MCF 10A (cell line): ENCODE measurements around the gene DPF1. TPM values are rescaled to one million over a fixed set of nuclear protein-coding genes. Genes with fewer than 3 reads are reported as not detected.

Experiments
- BruUV-seq: library from RNA; stranded (reverse); fragments of 400-500 nt; replicated peaks from 2 replicates; lab custom pipeline; 2021; lab: Mats Ljungman, UMichigan
- CTCF ChIA-PET: fragments of 300-600 bp; sonication (Branson Sonifier 250); formaldehyde crosslinking; extraction: SDS; loops from one replicate; lab custom pipeline; 2021; ENCODE audit warnings: antibody characterized with exemption, inconsistent platforms; lab: Yijun Ruan, JAX
- POLR2A ChIA-PET: fragments of 300-600, 350-650 bp; sonication (Branson Sonifier 250); formaldehyde crosslinking; extraction: SDS; loops from one replicate; lab custom pipeline; 2020; ENCODE audit warnings: antibody characterized with exemption, inconsistent platforms; lab: Yijun Ruan, JAX
- DNase-seq: peaks from one replicate; pipeline ENCODE4 v3.0.0-alpha.2; 2018; ENCODE audit not compliant: unreplicated experiment
- H3K27ac Mint-ChIP-seq: one replicate; pipeline ENCODE4 v1.8.0; 2022; ENCODE audit warnings: mild to moderate bottlenecking, low read depth, mixed read lengths; ENCODE audit not compliant: unreplicated experiment
- H3K27me3 Mint-ChIP-seq: one replicate; pipeline ENCODE4 v1.8.0; 2022; ENCODE audit warnings: mixed read lengths; ENCODE audit not compliant: insufficient read depth, unreplicated experiment
- H3K36me3 Mint-ChIP-seq: one replicate; pipeline ENCODE4 v1.8.0; 2022; ENCODE audit warnings: mild to moderate bottlenecking, moderate library complexity, mixed read lengths; ENCODE audit not compliant: insufficient read depth, unreplicated experiment
- H3K4me1 Mint-ChIP-seq: one replicate; pipeline ENCODE4 v1.8.0; 2022; ENCODE audit warnings: mixed read lengths; ENCODE audit not compliant: insufficient read depth, unreplicated experiment
- H3K4me3 Mint-ChIP-seq: one replicate; pipeline ENCODE4 v1.8.0; 2022; ENCODE audit warnings: mild to moderate bottlenecking, moderate library complexity, mixed read lengths; ENCODE audit not compliant: unreplicated experiment
- H3K9me3 Mint-ChIP-seq: one replicate; pipeline ENCODE4 v1.8.0; 2022; ENCODE audit warnings: mixed read lengths; ENCODE audit not compliant: unreplicated experiment
- CTCF ChIP-seq: fragments of 200-600 bp; IDR thresholded peaks from one replicate; pipeline ENCODE4 v1.8.0; 2022; ENCODE audit warnings: antibody characterized with exemption, mild to moderate bottlenecking; ENCODE audit not compliant: unreplicated experiment
- intact Hi-C: fragments of 100-400 bp; cut with micrococcal nuclease; formaldehyde crosslinking; loops from 2 replicates; pipeline ENCODE4 v1.14.1; 2022
- total RNA-seq: library from RNA; stranded (reverse); gene quantifications from 2 replicates; pipeline ENCODE4 v1.2.3, GENCODE V29; 2022

Gene DPF1
- total RNA-seq, 1 experiment from 2014 or later = 1.2 TPM

GRCh38 chr19:38265921-38266429 lies 42.0 kb upstream of the DPF1 start:
- peak overlapping the region; percentile 89 for H3K27ac Mint-ChIP-seq

GRCh38 chr19:38265213-38265861 lies 41.3 kb upstream of the DPF1 start:
- TF ChIP-seq CTCF = no peak
- Mint-ChIP-seq H3K4me1 (peaks cover 36% of the 10 kb centered on the region), H3K4me3 (peak overlapping the region; percentile 78), H3K27me3 (no peaks in the 10 kb centered on the region), H3K27ac (peak overlapping the region; percentile 89), H3K9me3 (no peaks in the 10 kb centered on the region), H3K36me3 (peaks cover 5% of the 10 kb centered on the region)
- POLR2A ChIA-PET = interaction anchor here (0.7 to 5.8 kb wide), 21 partner anchors 11 to 1274 kb away, joined by 3 to 82 read pairs (median 5); partner anchors contain the start of genes ACTN4, CATSPERG, KCNK6 and PSMD8
- CTCF ChIA-PET = interaction anchor here (0.6 to 2.3 kb wide), 11 partner anchors 17 to 372 kb away, joined by 3 to 28 read pairs (median 3); partner anchors contain the start of genes CATSPERG and SIPA1L3
- DNase-seq = peak; percentile 54
- intact Hi-C loops = no loop called here
- TSS peak; percentile 67 for BruUV-seq

More at GRCh38 chr19:38265921-38266429, 42.0 kb upstream of the DPF1 start:
- H3K27me3 Mint-ChIP-seq = no peaks in the 10 kb centered on the region
- CTCF ChIA-PET = interaction anchor here (0.6 to 2.4 kb wide), 13 partner anchors 11 to 373 kb away, joined by 3 to 28 read pairs (median 3); partner anchors contain the start of genes CATSPERG and SIPA1L3
- POLR2A ChIA-PET = interaction anchor here (0.9 to 5.8 kb wide), 20 partner anchors 10 to 1273 kb away, joined by 3 to 82 read pairs (median 6); partner anchors contain the start of genes ACTN4, CATSPERG, KCNK6 and PSMD8
- H3K9me3 Mint-ChIP-seq = no peaks in the 10 kb centered on the region
- DNase-seq = peak; percentile 76
- no TSS peak for BruUV-seq
- H3K36me3 Mint-ChIP-seq = peaks cover 12% of the 10 kb centered on the region
- intact Hi-C loops = no loop called here
- no peak for TF ChIP-seq CTCF
- H3K4me3 Mint-ChIP-seq = peak overlapping the region; percentile 78
- peaks cover 39% of the 10 kb centered on the region for H3K4me1 Mint-ChIP-seq

- Mint-ChIP-seq H3K9me3 (no peaks in the 10 kb centered on the region), H3K4me1 (peaks cover 33% of the 10 kb centered on the region), H3K27me3 (no peaks in the 10 kb centered on the region), H3K27ac (peak within 1 kb of the TSS; percentile 89), H3K4me3 (peak within 1 kb of the TSS; percentile 78), H3K36me3 (no peaks in the 10 kb centered on the region)
- ChIA-PET CTCF (interaction anchor here (0.6 to 2.3 kb wide), 13 partner anchors 12 to 371 kb away, joined by 3 to 28 read pairs (median 3); no protein-coding TSS in a partner anchor), POLR2A (interaction anchor here (0.7 to 5.8 kb wide), 21 partner anchors 11 to 1275 kb away, joined by 3 to 82 read pairs (median 4); partner anchors contain the start of genes CATSPERG, KCNK6 and PSMD8)
- no TSS peak for BruUV-seq
- DNase-seq = no peak
- TF ChIP-seq CTCF = no peak
- intact Hi-C loops = loop anchor here (1.0 kb wide), 1 partner anchor 21 kb away; no protein-coding TSS in a partner anchor
Observed at GRCh38 chr19:38264486-38265212, 40.6 kb upstream of the DPF1 start, which contains the start of gene SPINT2. Gene SPINT2 (plus strand): TSS chr19:38264573. CDS start chr19:38264893, 320 bp downstream.
